Left ventricle myocardium inferior (tissue), 1 donor: Measurements from ENCODE around the gene MED16. TPM values are rescaled to one million over a fixed set of nuclear protein-coding genes. Genes with fewer than 3 reads are reported as not detected.

ENCODE experiments used
- DNase-seq: peaks from one replicate; pipeline ENCODE4 v3.0.0-alpha.2; 2020
- H3K27ac ChIP-seq: fragments of 200-600 bp; replicated peaks from 2 replicates; pipeline ENCODE4 v1.8.0; 2021
- H3K27me3 ChIP-seq: fragments of 200-600 bp; 2 replicates; pipeline ENCODE4 v1.8.0; 2021; ENCODE audit warnings: low read depth
- H3K36me3 ChIP-seq: fragments of 200-600 bp; 2 replicates; pipeline ENCODE4 v1.8.0; 2021
- H3K4me1 ChIP-seq: fragments of 200-600 bp; 2 replicates; pipeline ENCODE4 v1.8.0; 2021
- H3K4me3 ChIP-seq: fragments of 200-600 bp; 2 replicates; pipeline ENCODE4 v1.8.0; 2021; ENCODE audit warnings: mild to moderate bottlenecking, moderate library complexity
- H3K9me3 ChIP-seq: fragments of 200-600 bp; replicated peaks from 2 replicates; pipeline ENCODE4 v1.8.0; 2021
- intact Hi-C: fragments of 100-400 bp; cut with micrococcal nuclease; formaldehyde crosslinking; loops from one replicate; pipeline ENCODE4 v1.11.0; 2022
- total RNA-seq: library from RNA; stranded (reverse); fragmentation: NEBNext Ultra II Directional; extraction: Animal tissue kit (Norgen Biotek cat#: 25700); gene quantifications from one replicate; pipeline ENCODE4 v1.2.1, GENCODE V29; 2021
- TF ChIP-seq, protein P1 (sequence below): fragments of 200-600 bp; IDR thresholded peaks from 2 replicates; pipeline ENCODE4 v1.8.0; 2021; ENCODE audit warnings: antibody characterized with exemption, mild to moderate bottlenecking, borderline replicate concordance
- donor health status: DM: no; HTN: yes; CAD: no; lungs with severe emphysema.

MED16 gene
- total RNA-seq, 1 donor from 2014 or later: 19.4 TPM

- intact Hi-C loops: no loop called here
- Histone ChIP-seq H3K36me3 (peaks cover 38% of the 10 kb centered on the region), H3K27ac (peak overlapping the region; percentile 84), H3K4me1 (peaks cover 41% of the 10 kb centered on the region), H3K4me3 (peak overlapping the region; percentile 45), H3K27me3 (no peaks in the 10 kb centered on the region), H3K9me3 (no peaks in the 10 kb centered on the region)
- peak; percentile 75 for DNase-seq
- TF ChIP-seq, protein P1, sequence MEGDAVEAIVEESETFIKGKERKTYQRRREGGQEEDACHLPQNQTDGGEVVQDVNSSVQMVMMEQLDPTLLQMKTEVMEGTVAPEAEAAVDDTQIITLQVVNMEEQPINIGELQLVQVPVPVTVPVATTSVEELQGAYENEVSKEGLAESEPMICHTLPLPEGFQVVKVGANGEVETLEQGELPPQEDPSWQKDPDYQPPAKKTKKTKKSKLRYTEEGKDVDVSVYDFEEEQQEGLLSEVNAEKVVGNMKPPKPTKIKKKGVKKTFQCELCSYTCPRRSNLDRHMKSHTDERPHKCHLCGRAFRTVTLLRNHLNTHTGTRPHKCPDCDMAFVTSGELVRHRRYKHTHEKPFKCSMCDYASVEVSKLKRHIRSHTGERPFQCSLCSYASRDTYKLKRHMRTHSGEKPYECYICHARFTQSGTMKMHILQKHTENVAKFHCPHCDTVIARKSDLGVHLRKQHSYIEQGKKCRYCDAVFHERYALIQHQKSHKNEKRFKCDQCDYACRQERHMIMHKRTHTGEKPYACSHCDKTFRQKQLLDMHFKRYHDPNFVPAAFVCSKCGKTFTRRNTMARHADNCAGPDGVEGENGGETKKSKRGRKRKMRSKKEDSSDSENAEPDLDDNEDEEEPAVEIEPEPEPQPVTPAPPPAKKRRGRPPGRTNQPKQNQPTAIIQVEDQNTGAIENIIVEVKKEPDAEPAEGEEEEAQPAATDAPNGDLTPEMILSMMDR: no peak
Observed at GRCh38 chr19:872266-872951, 20.6 kb downstream of the MED16 start.

GRCh38 chr19:871446-872265 is 21.3 kb downstream of the MED16 start:
- Histone ChIP-seq H3K4me3 (peak overlapping the region; percentile 45), H3K9me3 (no peaks in the 10 kb centered on the region), H3K36me3 (peaks cover 31% of the 10 kb centered on the region), H3K27me3 (no peaks in the 10 kb centered on the region), H3K27ac (peak overlapping the region; percentile 84), H3K4me1 (peaks cover 41% of the 10 kb centered on the region)
- no peak for DNase-seq
- TF ChIP-seq, protein P1: no peak
- intact Hi-C loops: no loop called here

- intact Hi-C loops: no loop called here
- H3K4me1 ChIP-seq: peaks cover 41% of the 10 kb centered on the region
- H3K27me3 ChIP-seq: no peaks in the 10 kb centered on the region
- H3K4me3 ChIP-seq: no peak overlapping the region
- peak; percentile 80 for DNase-seq
- peaks cover 27% of the 10 kb centered on the region for H3K36me3 ChIP-seq
- no peaks in the 10 kb centered on the region for H3K9me3 ChIP-seq
- TF ChIP-seq, protein P1: no peak
- peak overlapping the region; percentile 56 for H3K27ac ChIP-seq
Observed at GRCh38 chr19:870963-871401, 22.0 kb downstream of the MED16 start.

GRCh38 chr19:870314-870713 is 22.7 kb downstream of the MED16 start:
- H3K27me3 ChIP-seq: no peaks in the 10 kb centered on the region
- H3K4me3 ChIP-seq: no peak overlapping the region
- no peak for DNase-seq
- peak overlapping the region; percentile 60 for H3K27ac ChIP-seq
- intact Hi-C loops: no loop called here
- TF ChIP-seq, protein P1: no peak
- peaks cover 22% of the 10 kb centered on the region for H3K36me3 ChIP-seq
- H3K9me3 ChIP-seq: no peaks in the 10 kb centered on the region
- H3K4me1 ChIP-seq: peaks cover 41% of the 10 kb centered on the region

DNA sequence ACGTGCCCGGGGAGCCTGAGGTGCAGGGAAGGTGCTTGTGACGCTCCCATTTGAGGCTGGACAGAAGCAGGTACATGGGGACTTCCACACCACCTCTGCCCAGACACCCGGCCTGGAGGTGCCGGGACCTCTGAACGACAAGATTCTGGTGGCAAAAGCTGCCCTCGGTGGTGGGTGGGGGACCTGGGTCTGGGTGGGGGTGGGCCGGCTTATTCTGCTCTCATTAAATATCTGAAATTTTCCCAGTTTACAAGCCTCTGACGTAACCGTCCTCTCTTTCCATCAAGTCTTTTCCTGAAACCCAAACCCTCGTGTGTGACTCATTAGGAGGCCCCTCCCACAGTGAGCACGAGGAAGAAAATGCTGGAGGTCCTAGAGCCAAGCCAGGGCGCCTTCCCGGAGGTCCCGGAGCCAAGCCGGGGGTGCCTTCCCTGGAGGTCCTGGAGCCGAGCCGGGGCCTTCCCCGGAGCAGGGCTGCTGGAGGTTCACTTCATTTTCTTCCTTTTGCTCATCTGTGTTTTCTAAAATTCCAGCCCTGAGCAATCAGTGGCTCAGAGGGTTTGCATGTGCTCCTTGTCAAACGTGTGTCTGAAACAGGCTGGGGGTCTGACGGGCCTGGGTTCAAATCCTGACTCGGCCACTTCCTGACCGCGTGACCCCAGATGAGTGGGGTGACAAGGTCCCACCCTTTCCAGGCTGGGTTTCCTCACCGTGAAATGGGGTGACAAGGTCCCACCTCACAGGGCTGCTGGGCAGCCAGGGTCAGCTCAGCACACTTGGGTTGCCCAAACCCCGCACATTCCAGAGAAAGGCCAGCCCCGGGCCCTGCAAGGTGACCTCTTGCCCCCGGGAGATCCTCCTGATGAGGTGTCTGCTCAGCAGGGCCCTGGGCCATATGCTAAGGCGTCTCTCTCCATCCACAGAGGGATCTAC is 23.5 kb downstream of the MED16 start:
- peak; percentile 66 for DNase-seq
- Histone ChIP-seq H3K4me3 (no peak overlapping the region), H3K36me3 (peaks cover 18% of the 10 kb centered on the region), H3K9me3 (no peaks in the 10 kb centered on the region), H3K27me3 (no peaks in the 10 kb centered on the region), H3K27ac (peak overlapping the region; percentile 60), H3K4me1 (peaks cover 41% of the 10 kb centered on the region)
- TF ChIP-seq, protein P1: no peak
- intact Hi-C loops: no loop called here
